ENCODE measurements around the gene SCAF8.

GRCh38 chr6:154814063-154814462 lies 80.8 kb downstream of the SCAF8 start:
- TF ChIP-seq CTCF (IDR thresholded peaks at IDR 0.05), result no peak
- TF ChIP-seq POLR2A (IDR thresholded peaks at IDR 0.05), result no peak
